Skeletal muscle cell (primary cell): ENCODE measurements around the gene PRRC2A.

Experiments used
- DNase-seq: peaks from one replicate; pipeline ENCODE4 v3.0.0-alpha.2; 2010; ENCODE audit warnings: low read depth
- H3K4me3 ChIP-seq: 2 replicates; pipeline ENCODE4 v1.5.1; 2011; ENCODE audit warnings: low read depth, mild to moderate bottlenecking, control low read depth, low read length, moderate library complexity

Gene PRRC2A

DNA sequence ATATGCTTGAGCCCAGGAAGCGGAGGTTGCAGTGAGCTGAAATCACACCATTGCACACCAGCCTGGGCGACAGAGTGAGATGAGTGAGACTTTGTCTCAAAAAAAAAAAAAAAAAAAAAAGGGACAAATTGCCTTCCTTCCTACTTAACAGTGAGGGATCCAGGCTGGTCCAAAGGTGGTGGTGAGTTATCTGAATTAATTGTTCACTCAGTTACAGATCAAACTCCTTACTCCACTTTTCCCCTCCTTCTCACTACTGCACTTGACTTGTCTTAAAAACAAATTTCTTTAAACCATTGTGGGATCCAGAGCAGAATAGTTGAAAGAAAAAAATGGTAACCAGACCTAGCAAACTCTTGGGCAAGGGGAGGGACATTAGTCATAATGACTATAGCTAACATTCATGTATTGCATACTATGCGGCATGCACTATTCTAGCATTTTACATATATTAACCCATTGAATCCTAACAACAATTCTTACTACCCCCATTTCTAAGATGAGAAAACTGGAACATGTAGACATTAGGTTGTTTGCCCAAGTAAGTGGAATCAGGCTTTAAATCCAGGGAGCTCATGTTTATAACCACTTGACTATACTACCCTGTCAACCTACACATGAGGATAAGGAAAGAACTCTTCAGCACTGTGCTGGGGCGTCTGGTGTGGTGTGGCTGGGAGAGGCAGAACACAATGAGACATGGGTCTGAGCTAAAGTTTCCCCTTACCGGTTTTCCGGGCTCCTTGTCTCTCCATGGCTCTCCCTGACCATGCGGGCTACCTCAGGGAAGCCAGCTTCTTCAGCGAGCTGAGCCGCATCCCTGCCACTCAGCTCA, 42.8 kb downstream of the PRRC2A start:
- DNase-seq = no peak
- peak overlapping the region; percentile 97 for H3K4me3 ChIP-seq

DNA sequence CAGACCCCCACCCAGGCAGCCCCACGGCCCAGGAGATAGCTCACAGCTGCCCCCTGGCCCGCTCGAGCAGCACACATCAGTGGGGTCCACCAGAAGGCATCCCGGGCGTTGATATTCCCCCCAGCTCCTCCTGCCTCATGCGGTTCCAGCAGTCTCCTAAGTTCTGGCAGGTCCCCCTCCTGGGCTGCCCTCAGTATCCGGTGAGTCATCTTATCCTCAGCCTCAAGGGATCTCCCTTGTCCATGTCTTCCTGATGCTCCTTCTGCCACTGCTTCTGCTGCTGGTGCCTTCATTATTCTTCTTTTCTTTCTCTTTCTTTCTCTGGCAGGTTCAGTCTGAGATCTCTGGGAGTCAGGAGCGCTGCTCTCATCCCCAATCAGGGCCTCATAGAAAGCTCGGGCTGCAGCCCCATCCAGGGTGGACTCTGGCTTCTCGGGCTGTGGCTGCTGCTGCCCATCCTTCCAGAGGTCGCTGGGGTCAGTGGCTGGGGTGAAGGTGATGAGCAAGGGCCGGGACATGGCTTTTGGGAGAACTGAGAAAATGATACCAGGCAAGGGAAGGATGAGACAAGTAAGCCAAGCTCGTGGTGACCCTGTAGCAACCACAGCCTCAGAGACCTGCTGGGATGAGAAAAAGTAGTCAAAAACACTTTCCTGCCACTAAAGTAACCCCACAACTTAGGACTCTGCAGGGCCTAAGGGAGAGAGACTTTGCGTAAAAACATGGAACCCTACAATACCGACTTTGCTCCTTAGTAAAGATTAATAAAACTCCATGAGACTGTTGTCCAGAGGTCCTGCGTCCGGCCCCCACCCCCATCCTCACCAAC, 43.7 kb downstream of the PRRC2A start:
- H3K4me3 ChIP-seq = peak overlapping the region; percentile 97
- DNase-seq = peak; percentile 49

DNA sequence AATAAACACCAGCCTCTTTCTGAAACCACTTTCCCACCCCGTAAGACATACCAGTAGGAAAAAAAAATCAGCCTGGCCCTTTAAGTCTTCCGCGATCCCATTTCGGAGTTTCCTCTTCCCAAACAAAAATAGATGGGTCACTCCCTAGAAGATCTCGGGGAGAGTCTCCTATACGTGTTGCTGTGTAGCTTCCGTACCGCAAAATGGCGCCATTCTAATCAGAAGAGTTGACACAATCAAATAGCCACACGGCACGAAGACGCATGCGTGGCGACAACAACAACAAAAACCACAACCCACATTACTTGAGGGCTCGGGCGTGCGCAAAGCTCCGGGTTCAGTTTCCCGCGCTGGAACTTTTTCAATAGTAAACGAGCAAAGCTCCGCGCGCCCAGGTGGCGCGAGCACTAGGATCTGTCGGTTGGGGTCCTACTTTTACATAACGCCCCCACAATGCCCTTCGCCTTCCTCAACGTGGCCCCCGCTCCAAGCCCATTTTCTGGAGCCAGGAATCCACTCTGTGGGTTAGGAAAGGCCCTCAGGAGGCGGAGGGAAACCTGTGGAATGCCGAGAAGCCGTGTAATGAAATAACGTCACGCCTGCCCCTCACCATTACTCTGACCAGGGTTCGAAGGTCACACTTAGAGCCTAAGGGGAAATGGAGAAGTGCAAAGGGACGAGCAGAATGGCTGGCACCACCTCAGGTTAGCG, 44.4 kb downstream of the PRRC2A start, which contains the start of gene GPANK1:
Gene GPANK1, minus strand, starts transcription at position 208 of the 711 bp plus-strand sequence. CDS start 519 bp downstream, outside the sequence.
- peak; percentile 85 for DNase-seq
- peak within 1 kb of the TSS; percentile 97 for H3K4me3 ChIP-seq

DNA sequence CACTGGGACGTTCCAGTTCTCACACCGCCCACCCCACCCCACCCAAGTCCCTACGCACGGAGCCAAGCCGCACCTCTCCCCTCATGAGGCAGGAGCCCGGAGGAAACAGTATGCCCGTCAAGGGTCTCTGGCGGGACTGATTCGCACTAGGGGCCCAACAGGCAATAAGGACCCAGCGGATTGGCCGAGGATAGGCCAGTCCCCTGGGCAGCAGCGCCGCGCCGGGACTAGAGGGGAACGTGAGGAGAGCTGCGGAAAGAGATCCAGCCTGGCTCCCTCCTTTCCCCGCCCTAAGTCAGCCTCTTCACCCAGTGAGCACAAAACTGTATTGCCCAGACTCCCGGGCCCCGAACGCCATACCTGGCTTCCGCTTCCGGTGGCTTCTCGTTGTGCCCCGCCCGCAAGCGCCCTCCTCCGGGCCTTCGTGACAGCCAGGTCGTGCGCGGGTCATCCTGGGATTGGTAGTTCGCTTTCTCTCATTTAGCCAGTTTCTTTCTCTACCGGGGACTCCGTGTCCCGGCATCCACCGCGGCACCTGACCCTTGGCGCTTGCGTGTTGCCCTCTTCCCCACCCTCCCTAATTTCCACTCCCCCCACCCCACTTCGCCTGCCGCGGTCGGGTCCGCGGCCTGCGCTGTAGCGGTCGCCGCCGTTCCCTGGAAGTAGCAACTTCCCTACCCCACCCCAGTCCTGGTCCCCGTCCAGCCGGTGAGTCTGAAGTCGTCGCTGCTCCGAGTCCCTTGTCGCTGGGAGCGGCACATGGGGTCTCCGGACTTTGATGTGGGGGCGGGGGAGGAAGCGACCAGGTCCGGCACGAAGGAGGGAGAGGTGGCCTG, 45.2 kb downstream of the PRRC2A start, which contains the start of gene CSNK2B:
Gene CSNK2B, plus strand, starts transcription at position 580 of the 836 bp plus-strand sequence. CDS start 752 bp downstream, outside the sequence.
- peak; percentile 89 for DNase-seq
- H3K4me3 ChIP-seq = peak within 1 kb of the TSS; percentile 97

DNA sequence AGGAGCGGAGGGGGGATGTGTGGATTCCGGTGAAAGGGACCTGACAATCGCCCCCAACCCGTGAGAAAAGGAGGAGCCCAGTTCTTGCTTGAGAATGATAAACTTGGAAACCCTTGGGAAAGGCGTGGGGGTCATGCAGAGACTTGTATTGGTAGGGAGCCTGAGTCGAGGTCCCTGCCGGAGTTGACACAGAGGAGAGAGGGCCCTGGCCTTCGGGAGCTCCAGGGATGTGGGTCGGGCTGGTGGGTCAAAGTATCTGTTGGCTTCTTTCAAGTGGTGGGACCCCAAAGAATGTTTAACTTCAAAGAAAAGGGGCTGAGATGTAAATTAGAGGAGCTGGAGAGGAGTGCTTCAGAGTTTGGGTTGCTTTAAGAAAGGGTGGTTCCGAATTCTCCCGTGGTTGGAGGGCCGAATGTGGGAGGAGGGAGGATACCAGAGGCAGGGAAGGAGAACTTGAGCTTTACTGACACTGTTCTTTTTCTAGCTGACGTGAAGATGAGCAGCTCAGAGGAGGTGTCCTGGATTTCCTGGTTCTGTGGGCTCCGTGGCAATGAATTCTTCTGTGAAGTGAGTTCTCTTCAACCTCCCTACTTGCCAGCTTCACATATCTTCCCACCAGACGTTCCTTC, 45.9 kb downstream of the PRRC2A start:
- DNase-seq = no peak

DNA sequence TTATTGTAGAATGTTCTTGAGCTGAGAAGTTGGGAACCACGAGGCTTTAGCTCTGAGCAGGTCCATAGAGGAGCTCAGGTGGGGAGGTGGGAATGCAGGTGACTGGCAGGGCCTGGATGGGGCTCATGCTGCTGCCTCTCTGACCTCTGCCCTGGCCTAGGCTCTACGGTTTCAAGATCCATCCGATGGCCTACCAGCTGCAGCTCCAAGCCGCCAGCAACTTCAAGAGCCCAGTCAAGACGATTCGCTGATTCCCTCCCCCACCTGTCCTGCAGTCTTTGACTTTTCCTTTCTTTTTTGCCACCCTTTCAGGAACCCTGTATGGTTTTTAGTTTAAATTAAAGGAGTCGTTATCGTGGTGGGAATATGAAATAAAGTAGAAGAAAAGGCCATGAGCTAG, 49.2 kb downstream of the PRRC2A start, which contains the start of gene LY6G5B:
Gene LY6G5B, plus strand, starts transcription at position 301 of the 400 bp plus-strand sequence. CDS start 975 bp downstream, outside the sequence.
- no peak for DNase-seq
- H3K4me3 ChIP-seq = no peak within 1 kb of the TSS

More for the DNA sequence above, 45.9 kb downstream of the PRRC2A start:
- peak overlapping the region; percentile 97 for H3K4me3 ChIP-seq

DNA sequence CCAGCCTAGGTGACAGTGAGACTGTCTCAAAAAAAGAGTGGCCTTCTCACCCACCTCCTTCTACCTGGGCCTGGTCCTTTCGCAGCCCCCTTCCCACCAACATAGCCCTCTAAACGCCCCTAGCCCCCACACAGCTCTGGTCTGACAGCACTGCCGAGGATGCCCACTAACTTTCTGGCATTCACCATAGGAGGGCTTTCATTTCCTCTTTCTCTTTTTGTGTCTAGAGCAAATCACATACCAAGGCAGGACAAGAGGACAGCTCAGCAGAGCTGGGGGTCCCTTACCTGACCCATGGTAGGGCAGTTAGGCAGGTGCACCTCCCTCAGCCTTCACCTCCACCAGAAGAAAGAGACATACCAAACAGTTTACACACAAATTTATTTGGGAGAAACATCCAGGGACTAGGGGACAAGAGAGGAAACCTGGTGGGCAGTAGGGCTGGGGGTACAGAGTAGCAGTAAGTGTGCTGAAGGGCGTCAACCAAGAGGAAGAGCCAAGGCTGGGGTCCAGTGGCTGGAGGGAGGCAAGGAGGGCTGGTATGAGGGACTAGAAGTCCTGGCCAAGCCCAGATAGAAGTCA, 55.9 kb downstream of the PRRC2A start:
- no peak for DNase-seq
- H3K4me3 ChIP-seq = no peak overlapping the region

DNA sequence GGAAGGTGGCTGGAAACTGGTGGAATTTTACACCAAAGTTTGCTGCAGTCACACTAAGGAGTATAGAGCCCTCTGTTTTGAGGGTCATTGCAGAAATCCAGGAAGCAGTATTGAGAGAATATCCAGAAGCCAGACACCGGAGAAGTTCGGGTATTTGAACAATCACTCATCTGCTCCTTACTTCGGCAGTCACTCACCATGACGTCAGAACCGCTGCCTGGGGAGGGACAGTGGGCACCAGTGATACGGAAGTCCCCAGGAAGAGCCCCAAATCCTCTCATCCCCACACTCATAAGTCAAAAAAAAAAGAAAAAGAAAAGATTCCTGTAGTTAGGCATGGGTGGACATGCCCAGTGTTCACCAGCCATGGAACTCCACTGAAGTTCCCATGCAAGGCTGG, 56.4 kb downstream of the PRRC2A start:
- H3K4me3 ChIP-seq = no peak overlapping the region
- DNase-seq = no peak

DNA sequence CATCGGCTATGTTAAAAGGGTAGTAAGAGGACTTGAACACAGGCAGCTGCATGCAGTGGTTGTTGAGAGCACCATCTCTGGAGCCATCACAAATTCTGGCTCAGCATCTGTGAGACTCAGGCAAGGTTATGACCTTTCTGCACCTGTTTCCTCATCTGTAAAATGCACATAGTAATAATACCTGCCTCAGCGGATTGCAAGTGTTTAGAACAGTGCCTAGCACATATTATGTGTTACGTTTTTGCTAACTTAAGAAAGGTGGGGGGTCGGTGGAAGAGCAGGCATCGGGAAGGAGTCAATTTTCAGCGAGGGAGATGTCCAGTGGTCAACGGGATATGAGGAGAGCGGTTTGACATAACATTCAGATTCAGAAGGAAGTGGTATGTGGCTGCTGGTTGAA, 57.4 kb downstream of the PRRC2A start:
- no peak for DNase-seq
- H3K4me3 ChIP-seq = no peak overlapping the region

DNA sequence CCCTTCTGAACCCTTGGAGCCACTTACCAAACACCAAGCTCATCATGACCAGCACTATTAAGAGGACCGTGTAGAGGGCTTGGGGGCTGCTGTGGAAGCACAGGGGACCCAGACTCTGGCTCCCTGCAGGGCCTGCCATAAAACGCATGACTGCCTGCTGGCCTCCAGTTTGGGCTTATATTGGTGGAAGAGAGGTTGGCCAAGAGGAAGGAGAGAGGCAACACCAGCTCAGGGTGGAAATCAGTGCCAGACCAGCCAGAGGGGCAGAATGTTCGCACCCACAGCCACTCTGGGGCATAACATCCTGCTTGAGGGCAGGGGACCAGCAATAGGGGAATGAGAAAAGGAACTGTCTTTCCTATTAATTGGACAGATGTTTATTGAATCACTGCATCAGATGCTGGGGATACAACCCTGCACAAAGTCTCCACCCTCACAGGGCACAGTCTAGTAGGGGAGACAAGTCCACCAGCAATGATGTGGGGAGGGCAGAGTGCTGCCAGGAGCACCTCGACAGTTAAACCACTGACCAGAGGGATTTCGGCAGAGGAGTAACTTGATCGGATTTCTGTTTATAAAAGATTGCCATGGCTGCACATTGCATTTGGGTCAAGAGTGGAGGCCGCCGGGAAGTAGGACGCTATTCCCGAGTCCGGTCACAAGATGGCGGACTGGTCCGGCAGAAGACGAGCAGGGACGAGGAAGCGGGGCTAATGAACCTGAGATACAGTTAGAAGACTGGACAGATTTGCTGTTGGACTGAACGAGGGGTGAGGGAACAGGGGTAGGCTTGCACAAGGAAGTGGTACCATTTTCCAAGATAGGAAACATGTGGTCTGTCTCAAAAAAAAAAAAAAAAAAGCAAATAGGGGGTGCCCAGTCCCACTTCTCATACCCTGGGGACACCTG, 60.0 kb downstream of the PRRC2A start, which contains the start of gene LY6G5C:
Gene LY6G5C, minus strand, starts transcription at position 842 of the 909 bp plus-strand sequence. Its CDS starts 694 bp downstream, at position 148.
- H3K4me3 ChIP-seq = peak within 1 kb of the TSS; percentile 55
- DNase-seq = peak; percentile 75

DNA sequence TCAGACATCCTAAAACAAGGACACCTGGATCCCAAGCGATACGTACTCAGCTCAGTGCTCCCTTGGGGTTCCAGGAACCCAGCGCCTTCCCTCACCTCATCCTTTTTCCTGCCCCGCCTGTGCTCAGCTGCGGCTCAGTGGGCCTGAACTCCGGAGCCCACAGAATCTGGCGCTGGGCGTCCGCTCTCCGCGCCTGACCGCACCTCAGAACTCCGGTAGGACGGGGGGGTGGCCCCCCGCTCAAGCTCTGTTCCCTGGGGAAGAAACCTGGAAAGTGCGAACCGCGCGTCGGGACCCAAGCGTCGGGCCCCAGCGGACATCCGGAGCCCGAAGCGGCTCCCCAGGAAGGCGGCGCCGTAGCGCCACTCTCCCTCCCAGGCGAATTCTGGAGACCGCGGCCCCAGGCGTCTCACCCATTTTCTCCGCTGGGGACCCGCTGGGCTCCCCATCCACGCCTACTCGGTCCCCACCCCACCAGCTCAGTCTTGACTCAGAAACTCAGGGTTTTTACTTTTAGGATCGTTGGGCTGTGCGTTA, 60.7 kb downstream of the PRRC2A start:
- DNase-seq = no peak

DNA sequence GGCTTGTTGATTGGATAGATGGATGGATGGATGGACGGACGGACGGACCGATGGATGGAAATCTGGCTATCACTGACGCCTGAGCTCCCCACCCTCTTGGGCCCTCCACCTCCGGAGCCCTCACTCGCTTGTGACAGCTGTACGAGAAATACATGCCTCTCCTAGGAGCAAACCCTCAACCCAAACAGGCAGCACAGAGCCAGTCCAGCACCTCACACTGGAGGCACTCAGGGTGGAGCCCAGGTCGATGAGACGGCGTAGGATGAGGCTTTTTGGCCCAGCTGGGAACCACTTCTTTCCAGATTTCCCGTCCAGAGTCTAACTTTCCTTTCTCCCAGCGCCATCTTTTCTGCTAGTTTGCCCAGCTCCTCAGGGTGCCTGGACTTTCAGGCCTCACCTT, 63.1 kb downstream of the PRRC2A start:
- no peak for DNase-seq
- no peak overlapping the region for H3K4me3 ChIP-seq

More for the DNA sequence above, 60.7 kb downstream of the PRRC2A start:
- H3K4me3 ChIP-seq = peak overlapping the region; percentile 55

DNA sequence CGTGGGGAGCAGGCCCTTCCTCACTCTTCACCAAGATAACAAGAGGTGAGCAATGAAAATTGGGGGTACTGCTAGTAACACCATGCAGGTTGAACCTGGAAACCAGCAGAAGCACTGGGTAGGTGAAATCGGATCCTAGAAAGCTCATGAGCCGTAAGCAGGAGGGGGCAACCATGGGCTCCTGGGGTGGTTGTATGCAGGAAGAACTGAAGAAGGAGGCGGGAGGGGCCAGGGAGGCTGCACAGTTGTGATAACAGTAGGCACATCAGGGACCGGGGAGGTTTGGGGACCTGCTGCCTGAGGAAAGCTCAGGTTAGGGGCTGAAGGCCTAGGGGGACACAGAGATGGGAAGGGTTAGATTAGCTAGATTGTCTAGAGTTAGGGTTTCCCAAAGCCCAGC, 66.0 kb downstream of the PRRC2A start:
- no peak for DNase-seq
- no peak overlapping the region for H3K4me3 ChIP-seq

DNA sequence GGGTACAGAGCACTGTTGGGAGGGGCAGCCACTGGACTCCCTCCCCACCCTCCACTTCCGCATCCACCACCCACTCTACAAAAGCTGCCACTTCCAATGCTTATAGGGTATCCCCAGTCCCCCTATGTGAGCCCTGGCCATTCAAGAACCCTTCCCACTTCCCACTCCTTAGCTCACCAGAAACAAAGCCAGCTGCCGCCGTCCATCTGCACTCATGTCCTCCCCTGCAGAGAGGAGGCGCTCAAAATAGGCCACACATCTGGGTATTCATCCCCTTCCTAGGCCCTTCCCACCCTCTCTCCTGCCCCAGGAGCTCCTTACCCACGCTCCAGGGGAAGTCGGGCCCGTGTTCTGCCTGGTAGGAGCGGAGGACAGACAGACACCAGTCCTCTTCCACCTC, 66.8 kb downstream of the PRRC2A start:
- H3K4me3 ChIP-seq = no peak overlapping the region
- no peak for DNase-seq
